Gastroesophageal sphincter (tissue), 3 donors: Measurements from ENCODE around the gene ERFL.

Experiments
- EP300 ChIP-seq: sonication (generic); formaldehyde crosslinking; IDR thresholded peaks from one replicate; pipeline ENCODE4 v1.6.1; 2017; ENCODE audit warnings: antibody characterized with exemption, mild to moderate bottlenecking
- POLR2A ChIP-seq, 2 donors: fragments of 450-650 bp; IDR thresholded peaks; one replicate each; pipeline ENCODE4 v1.6.1; 2017; ENCODE audit warnings: antibody characterized with exemption in 2 of 2, mild to moderate bottlenecking in 2 of 2, moderate library complexity in 1 of 2
- POLR2AphosphoS5 ChIP-seq: sonication (generic); formaldehyde crosslinking; IDR thresholded peaks from one replicate; pipeline ENCODE4 v1.6.1; 2017; ENCODE audit warnings: antibody characterized with exemption
- TF ChIP-seq, protein P1 (sequence below), 4 experiments: fragments of 200-600 bp in 2 of 4; fragments of 450-650 bp in 2 of 4; sonication (generic) in 1 of 4; IDR thresholded peaks; one replicate each; pipeline ENCODE4 v1.5.1; 2017 to 2019; ENCODE audit warnings: antibody characterized with exemption in 4 of 4, mild to moderate bottlenecking in 2 of 4, moderate library complexity in 2 of 4

DNA sequence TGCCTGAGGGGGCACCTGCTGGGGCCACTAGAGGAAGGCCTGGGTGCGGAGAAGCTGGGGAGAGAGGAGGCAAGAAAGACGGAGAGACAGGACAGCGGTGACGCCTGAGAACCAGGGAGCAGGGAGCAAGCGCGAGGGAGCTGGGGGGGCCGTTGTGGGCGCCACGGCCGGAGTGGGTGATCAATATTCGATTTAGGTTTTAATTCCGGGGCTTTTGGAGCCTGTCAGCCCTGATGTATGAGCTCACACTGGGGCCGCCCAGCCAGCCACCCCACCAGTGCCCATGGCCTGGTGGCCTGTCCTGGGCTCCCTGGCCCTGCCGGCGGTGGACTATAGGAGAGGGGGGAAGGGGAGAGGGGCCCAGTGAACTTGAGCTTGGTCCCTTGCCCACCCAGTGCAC lies 8.7 kb upstream of the ERFL start:
- TF ChIP-seq, protein P1, sequence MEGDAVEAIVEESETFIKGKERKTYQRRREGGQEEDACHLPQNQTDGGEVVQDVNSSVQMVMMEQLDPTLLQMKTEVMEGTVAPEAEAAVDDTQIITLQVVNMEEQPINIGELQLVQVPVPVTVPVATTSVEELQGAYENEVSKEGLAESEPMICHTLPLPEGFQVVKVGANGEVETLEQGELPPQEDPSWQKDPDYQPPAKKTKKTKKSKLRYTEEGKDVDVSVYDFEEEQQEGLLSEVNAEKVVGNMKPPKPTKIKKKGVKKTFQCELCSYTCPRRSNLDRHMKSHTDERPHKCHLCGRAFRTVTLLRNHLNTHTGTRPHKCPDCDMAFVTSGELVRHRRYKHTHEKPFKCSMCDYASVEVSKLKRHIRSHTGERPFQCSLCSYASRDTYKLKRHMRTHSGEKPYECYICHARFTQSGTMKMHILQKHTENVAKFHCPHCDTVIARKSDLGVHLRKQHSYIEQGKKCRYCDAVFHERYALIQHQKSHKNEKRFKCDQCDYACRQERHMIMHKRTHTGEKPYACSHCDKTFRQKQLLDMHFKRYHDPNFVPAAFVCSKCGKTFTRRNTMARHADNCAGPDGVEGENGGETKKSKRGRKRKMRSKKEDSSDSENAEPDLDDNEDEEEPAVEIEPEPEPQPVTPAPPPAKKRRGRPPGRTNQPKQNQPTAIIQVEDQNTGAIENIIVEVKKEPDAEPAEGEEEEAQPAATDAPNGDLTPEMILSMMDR (IDR thresholded peaks at IDR 0.05): no peak
- TF ChIP-seq EP300 (no peak), POLR2A (IDR thresholded peaks at IDR 0.05) (no peak), POLR2AphosphoS5 (no peak)
